Activated CD8-positive, alpha-beta memory T cell treated with anti-CD3 and anti-CD28 coated beads for 36 hours (primary cell): ENCODE results near the gene FCGR3A. TPM values are rescaled to one million over a fixed set of nuclear protein-coding genes. Genes with fewer than 3 reads are reported as not detected.

Source experiments
- total RNA-seq, 2 experiments: library from RNA; stranded (reverse); gene quantifications; one replicate each; pipeline ENCODE4 v1.2.3, GENCODE V29; 2021

The FCGR3A gene
- total RNA-seq, 2 experiments from 2014 or later: not detected

Other genes starting within 250 kb of the FCGR3A start
- gene MPZ, start 239.8 kb downstream of the FCGR3A start, total RNA-seq: 1 to 10 TPM; 2.3 to 2.6 TPM
- 100 to 1,000 TPM; 211 to 218 TPM for gene SDHC, start 235.4 kb downstream of the FCGR3A start, total RNA-seq
- not detected for gene CFAP126, start 181.9 kb downstream of the FCGR3A start, total RNA-seq
- not detected for gene FCGR2A, start 44.4 kb downstream of the FCGR3A start, total RNA-seq
- under 1 TPM; 0.75 to 0.95 TPM for gene HSPA6, start 25.3 kb downstream of the FCGR3A start, total RNA-seq
- gene FCGR3B, start 81.4 kb upstream of the FCGR3A start, total RNA-seq: not detected
- not detected for gene FCGR2B, start 113.3 kb upstream of the FCGR3A start, total RNA-seq
- not detected for gene FCRLA, start 157.4 kb upstream of the FCGR3A start, total RNA-seq
- under 1 TPM; 0.29 to 0.51 TPM for gene FCRLB, start 171.7 kb upstream of the FCGR3A start, total RNA-seq
- 10 to 100 TPM; 38.8 to 39.1 TPM for gene DUSP12, start 200.0 kb upstream of the FCGR3A start, total RNA-seq
- 10 to 100 TPM; 20.3 to 23.5 TPM for gene ATF6, start 216.5 kb upstream of the FCGR3A start, total RNA-seq